Neural cell (in vitro differentiated cells): ENCODE data around the gene CCR6. TPM values are rescaled to one million over a fixed set of nuclear protein-coding genes. Genes with fewer than 3 reads are reported as not detected.

Experiments used
- H2AFZ ChIP-seq: fragments of 200-600, 300-800 bp; sonication (generic), shearing (Covaris generic); 2 replicates; pipeline ENCODE4 v1.6.0; 2014; ENCODE audit warnings: low read depth, mild to moderate bottlenecking, antibody characterized with exemption, low read length, moderate library complexity
- H3F3A ChIP-seq: fragments of 200-600 bp; shearing (Covaris generic); 2 replicates; pipeline ENCODE4 v1.6.1; 2016; ENCODE audit warnings: mild to moderate bottlenecking, moderate library complexity, mixed read lengths, antibody characterized with exemption, low read length; ENCODE audit not compliant: insufficient read depth, poor library complexity, severe bottlenecking
- H3K27ac ChIP-seq: fragments of 200-600, 300-800 bp; sonication (generic), shearing (Covaris generic); 2 replicates; pipeline ENCODE4 v1.5.1; 2014; ENCODE audit warnings: mild to moderate bottlenecking, low read length, moderate library complexity
- H3K27me3 ChIP-seq: fragments of 300-800, 200-600 bp; sonication (generic), shearing (Covaris generic); 2 replicates; pipeline ENCODE4 v1.6.0; 2014; ENCODE audit warnings: mild to moderate bottlenecking, low read depth, low read length, moderate library complexity; ENCODE audit not compliant: insufficient read depth
- H3K36me3 ChIP-seq: fragments of 300-800, 200-600 bp; sonication (generic), shearing (Covaris generic); 2 replicates; pipeline ENCODE4 v1.5.1; 2014; ENCODE audit warnings: mild to moderate bottlenecking, antibody characterized with exemption, low read length, moderate library complexity; ENCODE audit not compliant: insufficient read depth
- H3K4me2 ChIP-seq: fragments of 300-800, 200-600 bp; sonication (generic), shearing (Covaris generic); 2 replicates; pipeline ENCODE4 v1.6.0; 2014; ENCODE audit warnings: mild to moderate bottlenecking, low read length
- H3K4me3 ChIP-seq: fragments of 300-800, 200-600 bp; sonication (generic), shearing (Covaris generic); 2 replicates; pipeline ENCODE4 v1.5.1; 2014; ENCODE audit warnings: mild to moderate bottlenecking, low read length, moderate library complexity
- H3K79me2 ChIP-seq: fragments of 200-600 bp; shearing (Covaris generic); replicated peaks from 2 replicates; pipeline ENCODE4 v1.6.0; 2014; ENCODE audit warnings: mild to moderate bottlenecking, low read length, moderate library complexity; ENCODE audit not compliant: insufficient read depth
- H3K9ac ChIP-seq: fragments of 300-800, 200-600 bp; sonication (generic), shearing (Covaris generic); 2 replicates; pipeline ENCODE4 v1.6.1; 2016; ENCODE audit warnings: mild to moderate bottlenecking, low read length, mixed read lengths
- H3K9me2 ChIP-seq: fragments of 200-600 bp; shearing (Covaris generic); 2 replicates; pipeline ENCODE4 v1.6.1; 2016; ENCODE audit warnings: mild to moderate bottlenecking, low read length, mixed read lengths; ENCODE audit not compliant: insufficient read depth
- H3K9me3 ChIP-seq: fragments of 200-600, 300-800 bp; sonication (generic), shearing (Covaris generic); 2 replicates; pipeline ENCODE4 v1.6.1; 2016; ENCODE audit warnings: mild to moderate bottlenecking, mixed run types, low read length, moderate library complexity, mixed read lengths
- H4K20me1 ChIP-seq: fragments of 200-600 bp; shearing (Covaris generic); 2 replicates; pipeline ENCODE4 v1.6.1; 2016; ENCODE audit warnings: mild to moderate bottlenecking, mixed run types; ENCODE audit not compliant: insufficient read depth
- CTCF ChIP-seq: fragments of 450-650 bp; IDR thresholded peaks from 2 replicates; pipeline ENCODE4 v1.5.1; 2014; ENCODE audit warnings: antibody characterized with exemption, mild to moderate bottlenecking, moderate library complexity; ENCODE audit not compliant: poor library complexity, severe bottlenecking
- EP300 ChIP-seq: fragments of 450-650 bp; conservative IDR thresholded peaks from 2 replicates; pipeline ENCODE4 v1.6.1; 2014; ENCODE audit warnings: antibody characterized with exemption, mild to moderate bottlenecking, moderate library complexity; ENCODE audit not compliant: poor library complexity, severe bottlenecking
- EZH2 ChIP-seq: fragments of 200-600, 300-800 bp; shearing (Covaris generic), sonication (generic); IDR thresholded peaks from 2 replicates; pipeline ENCODE4 v1.6.1; 2014; ENCODE audit warnings: antibody characterized with exemption, low read length, borderline replicate concordance, mild to moderate bottlenecking; ENCODE audit not compliant: insufficient read depth, poor library complexity, severe bottlenecking
- MXI1 ChIP-seq: fragments of 450-650 bp; conservative IDR thresholded peaks from 2 replicates; pipeline ENCODE4 v1.6.1; 2014; ENCODE audit warnings: antibody characterized with exemption, mild to moderate bottlenecking; ENCODE audit not compliant: poor library complexity, severe bottlenecking
- POLR2AphosphoS5 ChIP-seq: IDR thresholded peaks from 2 replicates; pipeline ENCODE4 v1.6.1; 2012
- RAD21 ChIP-seq: fragments of 450-650 bp; conservative IDR thresholded peaks from 2 replicates; pipeline ENCODE4 v1.6.1; 2014; ENCODE audit warnings: antibody characterized with exemption, mild to moderate bottlenecking, moderate library complexity
- SMC3 ChIP-seq: fragments of 450-650 bp; conservative IDR thresholded peaks from 2 replicates; pipeline ENCODE4 v1.6.1; 2014; ENCODE audit warnings: antibody characterized with exemption, mild to moderate bottlenecking, moderate library complexity; ENCODE audit not compliant: poor library complexity
- TAF1 ChIP-seq: IDR thresholded peaks from 2 replicates; pipeline ENCODE4 v1.6.1; 2012; ENCODE audit warnings: low read depth
- polyA plus RNA-seq: library from polyadenylated mRNA; depleted of rRNA; stranded (reverse); fragments of >200 nt; gene quantifications from 2 replicates; pipeline ENCODE4 v1.2.3, GENCODE V29; 2014
- TF ChIP-seq, protein P1 (sequence below): IDR thresholded peaks from 2 replicates; pipeline ENCODE4 v1.6.1; 2012; ENCODE audit warnings: borderline replicate concordance

CCR6 gene
- polyA plus RNA-seq, 1 donor from 2014 or later = not detected

GRCh38 chr6:167136376-167136775 lies 13.5 kb downstream of the CCR6 start:
- no peaks in the 10 kb centered on the region for H3K36me3 ChIP-seq
- no peaks in the 10 kb centered on the region for H4K20me1 ChIP-seq
- no peak overlapping the region for H2AFZ ChIP-seq
- H3K4me2 ChIP-seq = no peak overlapping the region
- no peak overlapping the region for H3K27ac ChIP-seq
- no peak overlapping the region for H3K9ac ChIP-seq
- H3K79me2 ChIP-seq = no peaks in the 10 kb centered on the region
- no peaks in the 10 kb centered on the region for H3K9me2 ChIP-seq
- H3K9me3 ChIP-seq = no peaks in the 10 kb centered on the region
- peaks cover 3% of the 10 kb centered on the region for H3F3A ChIP-seq
- H3K4me3 ChIP-seq = no peak overlapping the region
- H3K27me3 ChIP-seq = no peaks in the 10 kb centered on the region
- TF ChIP-seq EP300 = no peak
- no peak for TF ChIP-seq TAF1
- no peak for TF ChIP-seq CTCF
- TF ChIP-seq, protein P1, sequence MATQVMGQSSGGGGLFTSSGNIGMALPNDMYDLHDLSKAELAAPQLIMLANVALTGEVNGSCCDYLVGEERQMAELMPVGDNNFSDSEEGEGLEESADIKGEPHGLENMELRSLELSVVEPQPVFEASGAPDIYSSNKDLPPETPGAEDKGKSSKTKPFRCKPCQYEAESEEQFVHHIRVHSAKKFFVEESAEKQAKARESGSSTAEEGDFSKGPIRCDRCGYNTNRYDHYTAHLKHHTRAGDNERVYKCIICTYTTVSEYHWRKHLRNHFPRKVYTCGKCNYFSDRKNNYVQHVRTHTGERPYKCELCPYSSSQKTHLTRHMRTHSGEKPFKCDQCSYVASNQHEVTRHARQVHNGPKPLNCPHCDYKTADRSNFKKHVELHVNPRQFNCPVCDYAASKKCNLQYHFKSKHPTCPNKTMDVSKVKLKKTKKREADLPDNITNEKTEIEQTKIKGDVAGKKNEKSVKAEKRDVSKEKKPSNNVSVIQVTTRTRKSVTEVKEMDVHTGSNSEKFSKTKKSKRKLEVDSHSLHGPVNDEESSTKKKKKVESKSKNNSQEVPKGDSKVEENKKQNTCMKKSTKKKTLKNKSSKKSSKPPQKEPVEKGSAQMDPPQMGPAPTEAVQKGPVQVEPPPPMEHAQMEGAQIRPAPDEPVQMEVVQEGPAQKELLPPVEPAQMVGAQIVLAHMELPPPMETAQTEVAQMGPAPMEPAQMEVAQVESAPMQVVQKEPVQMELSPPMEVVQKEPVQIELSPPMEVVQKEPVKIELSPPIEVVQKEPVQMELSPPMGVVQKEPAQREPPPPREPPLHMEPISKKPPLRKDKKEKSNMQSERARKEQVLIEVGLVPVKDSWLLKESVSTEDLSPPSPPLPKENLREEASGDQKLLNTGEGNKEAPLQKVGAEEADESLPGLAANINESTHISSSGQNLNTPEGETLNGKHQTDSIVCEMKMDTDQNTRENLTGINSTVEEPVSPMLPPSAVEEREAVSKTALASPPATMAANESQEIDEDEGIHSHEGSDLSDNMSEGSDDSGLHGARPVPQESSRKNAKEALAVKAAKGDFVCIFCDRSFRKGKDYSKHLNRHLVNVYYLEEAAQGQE = no peak
- no peak for TF ChIP-seq MXI1
- no peak for TF ChIP-seq POLR2AphosphoS5
- TF ChIP-seq SMC3 = no peak
- TF ChIP-seq RAD21 = no peak
- TF ChIP-seq EZH2 = no peak

- Histone ChIP-seq H4K20me1 (no peaks in the 10 kb centered on the region), H3K9me3 (no peaks in the 10 kb centered on the region), H3K9ac (no peak overlapping the region), H3K9me2 (no peaks in the 10 kb centered on the region), H3K4me2 (no peak overlapping the region), H3F3A (peaks cover 3% of the 10 kb centered on the region), H3K27ac (no peak overlapping the region), H3K4me3 (no peak overlapping the region), H3K36me3 (no peaks in the 10 kb centered on the region), H3K27me3 (no peaks in the 10 kb centered on the region), H2AFZ (no peak overlapping the region), H3K79me2 (no peaks in the 10 kb centered on the region)
- TF ChIP-seq MXI1 (no peak), SMC3 (no peak), EZH2 (no peak), RAD21 (no peak), CTCF (no peak), TAF1 (no peak), POLR2AphosphoS5 (no peak)
- TF ChIP-seq, protein P1 = no peak
These were observed 14.2 kb downstream of the CCR6 start for GRCh38 chr6:167137081-167137480.
